Measurements from ENCODE around the gene ETS1.

Gene ETS1

GRCh38 chr11:128467041-128467440 lies 120.3 kb downstream of the ETS1 start (continued):
- TF ChIP-seq SETDB1 (IDR thresholded peaks at IDR 0.05; ENCODE audit: insufficient read length, low read length) (no peak), HOXD13 (CRISPR knock-in tag; IDR thresholded peaks at IDR 0.05; ENCODE audit: borderline replicate concordance) (no peak), ZNF555 (tag by site-specific recombination; conservative IDR thresholded peaks at IDR 0.05) (no peak)

- H3K9me3 ChIP-seq (ENCODE audit: control insufficient read depth, insufficient read depth, low read depth, low read length) = no peaks in the 10 kb centered on the region
- TF ChIP-seq ZNF19 (tag by site-specific recombination; IDR thresholded peaks at IDR 0.05; ENCODE audit: low read depth) (no peak), SP7 (tag by site-specific recombination; IDR thresholded peaks at IDR 0.05) (no peak), PATZ1 (tag by site-specific recombination; IDR thresholded peaks at IDR 0.05) (no peak), ZNF530 (tag by site-specific recombination; IDR thresholded peaks at IDR 0.05; ENCODE audit: low read depth) (no peak), ZNF837 (tag by site-specific recombination; IDR thresholded peaks at IDR 0.05) (no peak), ZNF544 (tag by site-specific recombination; IDR thresholded peaks at IDR 0.05) (no peak), FEZF1 (tag by site-specific recombination; IDR thresholded peaks at IDR 0.05) (no peak), ZNF558 (tag by site-specific recombination; IDR thresholded peaks at IDR 0.05) (no peak)
- no peak overlapping the region for H3K4me3 ChIP-seq (ENCODE audit: low read depth, low read length)
- H3K4me1 ChIP-seq (ENCODE audit: control insufficient read depth, insufficient read depth, low read length) = no peaks in the 10 kb centered on the region
- H3K36me3 ChIP-seq (ENCODE audit: control insufficient read depth in 2 of 2, insufficient read depth in 1 of 2, low read length in 2 of 2) = peaks cover 0 to 11% of the 10 kb centered on the region in 2 experiments; a peak in 1 of 3 replicates
- POLR2A ChIA-PET = no interaction called here
- CTCF ChIA-PET = no interaction called here
- H3K27ac ChIP-seq (ENCODE audit: extremely low read depth, low read depth, low read length) = no peak overlapping the region
Observed at GRCh38 chr11:128465946-128466705, 121.2 kb downstream of the ETS1 start.

GRCh38 chr11:128465531-128465930 lies 121.8 kb downstream of the ETS1 start:
- Histone ChIP-seq H3K36me3 (ENCODE audit: control insufficient read depth in 2 of 2, insufficient read depth in 1 of 2, low read length in 2 of 2) (peaks cover 0 to 11% of the 10 kb centered on the region in 2 experiments; a peak in 1 of 3 replicates), H3K27ac (ENCODE audit: extremely low read depth, low read depth, low read length) (no peak overlapping the region), H3K9me3 (ENCODE audit: control insufficient read depth, insufficient read depth, low read depth, low read length) (no peaks in the 10 kb centered on the region), H3K4me1 (ENCODE audit: control insufficient read depth, insufficient read depth, low read length) (no peaks in the 10 kb centered on the region), H3K4me3 (ENCODE audit: low read depth, low read length) (no peak overlapping the region)
- ChIA-PET CTCF (interaction anchor here (1.0 kb wide), 1 partner anchor 8 kb away, joined by 3 read pairs; no protein-coding TSS in a partner anchor), POLR2A (no interaction called here)
- TF ChIP-seq PRDM10 (tag by site-specific recombination; IDR thresholded peaks at IDR 0.05) (no peak), SCRT1 (tag by site-specific recombination; IDR thresholded peaks at IDR 0.05; ENCODE audit: borderline replicate concordance) (no peak), OSR2 (tag by site-specific recombination; IDR thresholded peaks at IDR 0.05) (no peak), ZBTB49 (tag by site-specific recombination; IDR thresholded peaks at IDR 0.05; ENCODE audit: low read depth) (no peak), HOXD13 (CRISPR knock-in tag; IDR thresholded peaks at IDR 0.05; ENCODE audit: borderline replicate concordance) (no peak), ZBTB20 (tag by site-specific recombination; IDR thresholded peaks at IDR 0.05) (no peak), ZNF138 (tag by site-specific recombination; IDR thresholded peaks at IDR 0.05; ENCODE audit: borderline replicate concordance) (no peak), ZNF501 (tag by site-specific recombination; IDR thresholded peaks at IDR 0.05) (no peak), ZNF133 (tag by site-specific recombination; IDR thresholded peaks at IDR 0.05) (no peak), ZNF580 (tag by site-specific recombination; IDR thresholded peaks at IDR 0.05) (no peak), KLF9 (tag by site-specific recombination; IDR thresholded peaks at IDR 0.05; ENCODE audit: low read depth) (no peak), ZNF391 (tag by site-specific recombination; IDR thresholded peaks at IDR 0.05; ENCODE audit: borderline replicate concordance, low read depth) (no peak), ZNF645 (tag by site-specific recombination; IDR thresholded peaks at IDR 0.05) (no peak), ZNF292 (tag by site-specific recombination; IDR thresholded peaks at IDR 0.05; ENCODE audit: borderline replicate concordance, low read depth) (no peak)

Measured in HEK293 (cell line).